Measurements from ENCODE around the gene BRIP1.
"Not testable (repeated sequence)": the region's sequence is repeated elsewhere in the genome, so short reads cannot be mapped to it uniquely, and the experiment has no call there.

BRIP1 gene

GRCh38 chr17:61862975-61863800 lies at the start of gene BRIP1:
Gene BRIP1 (minus strand): TSS chr17:61863528. CDS start chr17:61861539, 1,989 bp downstream.
- DNase-seq (ENCODE audit: extremely low read depth in 1 of 2, low read depth in 1 of 2): peak; percentile 80 to 90

- no peak for DNase-seq (ENCODE audit: extremely low read depth in 1 of 2, low read depth in 1 of 2)
Measured at GRCh38 chr17:61908292-61909037, 45.1 kb upstream of the BRIP1 start.

GRCh38 chr17:61907361-61907760 lies 44.0 kb upstream of the BRIP1 start:
- DNase-seq (ENCODE audit: extremely low read depth in 1 of 2, low read depth in 1 of 2): no peak

GRCh38 chr17:61904094-61904710 lies 40.9 kb upstream of the BRIP1 start:
- DNase-seq (ENCODE audit: extremely low read depth in 1 of 2, low read depth in 1 of 2): peak in 1 of 2 donors; percentile 3

GRCh38 chr17:61903251-61903650 lies 39.9 kb upstream of the BRIP1 start:
- DNase-seq (ENCODE audit: extremely low read depth in 1 of 2, low read depth in 1 of 2): no peak

GRCh38 chr17:61897548-61898180 lies 34.3 kb upstream of the BRIP1 start:
- DNase-seq (ENCODE audit: extremely low read depth in 1 of 2, low read depth in 1 of 2): no peak

GRCh38 chr17:61895391-61895790 lies 32.1 kb upstream of the BRIP1 start:
- DNase-seq (ENCODE audit: extremely low read depth in 1 of 2, low read depth in 1 of 2): no peak

GRCh38 chr17:61894310-61894709 lies 31.0 kb upstream of the BRIP1 start:
- DNase-seq (ENCODE audit: extremely low read depth in 1 of 2, low read depth in 1 of 2): not testable (repeated sequence)

GRCh38 chr17:61887733-61888132 lies 24.4 kb upstream of the BRIP1 start:
- DNase-seq (ENCODE audit: extremely low read depth in 1 of 2, low read depth in 1 of 2): not testable (repeated sequence)

- DNase-seq (ENCODE audit: extremely low read depth in 1 of 2, low read depth in 1 of 2): not testable (repeated sequence)
Measured at GRCh38 chr17:61885865-61886264, 22.5 kb upstream of the BRIP1 start.

- DNase-seq (ENCODE audit: extremely low read depth in 1 of 2, low read depth in 1 of 2): no peak
Measured at GRCh38 chr17:61884864-61885263, 21.5 kb upstream of the BRIP1 start.

GRCh38 chr17:61880589-61881102 lies 17.3 kb upstream of the BRIP1 start:
- no peak for DNase-seq (ENCODE audit: extremely low read depth in 1 of 2, low read depth in 1 of 2)

- DNase-seq (ENCODE audit: extremely low read depth in 1 of 2, low read depth in 1 of 2): no peak
Measured at GRCh38 chr17:61878984-61879612, 15.8 kb upstream of the BRIP1 start.

GRCh38 chr17:61878520-61878919 lies 15.2 kb upstream of the BRIP1 start:
- no peak for DNase-seq (ENCODE audit: extremely low read depth in 1 of 2, low read depth in 1 of 2)

GRCh38 chr17:61877837-61878236 lies 14.5 kb upstream of the BRIP1 start:
- no peak for DNase-seq (ENCODE audit: extremely low read depth in 1 of 2, low read depth in 1 of 2)

- no peak for DNase-seq (ENCODE audit: extremely low read depth in 1 of 2, low read depth in 1 of 2)
Measured at GRCh38 chr17:61875804-61876203, 12.5 kb upstream of the BRIP1 start.

- no peak for DNase-seq (ENCODE audit: extremely low read depth in 1 of 2, low read depth in 1 of 2)
Measured at GRCh38 chr17:61875285-61875684, 12.0 kb upstream of the BRIP1 start.

GRCh38 chr17:61874075-61874474 lies 10.7 kb upstream of the BRIP1 start:
- DNase-seq (ENCODE audit: extremely low read depth in 1 of 2, low read depth in 1 of 2): no peak

GRCh38 chr17:61872099-61872498 lies 8.8 kb upstream of the BRIP1 start:
- no peak for DNase-seq (ENCODE audit: extremely low read depth in 1 of 2, low read depth in 1 of 2)

GRCh38 chr17:61869138-61869537 lies 5.8 kb upstream of the BRIP1 start:
- DNase-seq (ENCODE audit: extremely low read depth in 1 of 2, low read depth in 1 of 2): no peak

All from stimulated activated CD8-positive, alpha-beta memory T cell treated with anti-CD3 and anti-CD28 coated beads, Interleukin-7, amount 100 ng/mL, for 48 hours (primary cell).